Left ventricle myocardium superior (tissue), 1 donor: ENCODE measurements around the gene OR1I1. TPM values are rescaled to one million over a fixed set of nuclear protein-coding genes. Genes with fewer than 3 reads are reported as not detected.

Experiments
- ATAC-seq: fragments of 200-7000 bp; cut with Tn5 transposase; one replicate; pipeline ENCODE4 v1.9.1; 2020; ENCODE audit warnings: mild to moderate bottlenecking, moderate library complexity
- DNase-seq: peaks from one replicate; pipeline ENCODE4 v3.0.0-alpha.2; 2020
- intact Hi-C: fragments of 100-400 bp; cut with micrococcal nuclease; formaldehyde crosslinking; loops from one replicate; pipeline ENCODE4 v1.11.0; 2022
- total RNA-seq: library from RNA; stranded (reverse); fragmentation: NEBNext Ultra II Directional; extraction: Animal tissue kit (Norgen Biotek cat#: 25700); gene quantifications from one replicate; pipeline ENCODE4 v1.2.1, GENCODE V29; 2021
- donor health status: DM: no; HTN: yes; CAD: no; lungs with severe emphysema.

The OR1I1 gene
- total RNA-seq, 1 donor from 2014 or later, result not detected

DNA sequence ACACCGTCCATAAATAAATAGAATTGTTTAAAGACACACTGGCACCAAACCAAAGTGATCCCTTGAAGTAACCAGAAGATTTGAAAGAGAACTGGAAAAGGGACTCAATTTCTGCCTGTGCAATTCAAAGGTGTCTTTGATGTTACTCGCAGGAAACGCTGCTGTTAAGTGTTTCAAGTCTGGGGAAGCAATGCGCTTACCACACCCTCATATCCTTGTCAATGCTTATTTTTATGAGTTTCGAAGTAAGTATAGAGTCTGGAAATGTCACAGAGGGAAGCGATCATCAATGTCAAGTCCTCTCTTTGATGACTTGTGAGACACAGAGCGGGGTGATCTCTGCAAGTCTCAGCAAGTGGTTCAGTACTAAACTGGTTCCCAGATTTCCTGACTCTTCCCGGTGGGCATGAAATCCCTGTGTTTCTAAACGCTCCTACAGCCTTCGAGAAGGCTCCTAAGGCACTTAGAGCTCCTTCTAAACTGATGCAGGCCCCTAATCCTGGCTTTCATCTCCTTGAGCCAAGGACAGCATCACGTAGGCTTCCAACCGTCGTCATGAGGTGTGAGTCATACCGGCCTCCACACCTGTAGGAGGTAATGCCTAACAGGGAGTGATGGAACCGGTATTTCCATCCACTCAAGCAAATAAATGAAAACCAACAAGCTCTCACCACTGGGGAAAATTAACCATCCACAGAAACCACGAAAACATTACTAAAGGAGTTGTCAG lies 48.0 kb downstream of the OR1I1 start:
- ATAC-seq, result no peak
- intact Hi-C loops, result no loop called here
- no peak for DNase-seq

DNA sequence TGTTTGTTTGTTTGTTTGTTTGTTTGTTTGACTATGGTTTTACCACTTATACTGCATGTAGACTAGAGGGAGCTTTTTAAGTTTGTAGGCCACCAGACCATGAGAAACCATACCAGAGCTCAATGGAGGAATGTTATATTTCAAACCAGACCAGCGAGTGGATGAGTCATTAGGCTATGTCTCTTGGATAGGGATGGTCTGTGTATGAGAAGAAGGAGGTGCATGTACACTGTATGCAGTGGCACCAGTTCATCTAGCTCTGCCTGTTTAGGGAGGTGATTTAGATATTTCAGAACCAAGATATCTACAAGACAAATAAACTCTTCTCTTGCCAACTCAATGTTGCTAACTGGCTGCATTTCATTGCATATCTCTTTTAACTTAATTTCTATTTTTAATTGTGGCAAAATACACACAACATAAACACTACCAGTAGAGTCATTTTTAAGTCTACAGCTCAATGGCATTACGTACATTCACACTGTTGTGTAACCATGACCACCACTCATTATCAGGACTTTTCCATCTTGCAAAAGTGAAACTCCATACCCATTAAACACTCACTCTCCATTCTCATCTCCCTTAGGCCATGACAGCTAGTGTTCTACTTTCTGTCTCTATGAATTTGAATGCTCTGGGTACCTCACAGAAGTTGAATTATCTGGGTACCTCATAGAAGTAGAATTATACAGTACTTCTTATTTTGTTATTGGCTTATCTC lies 54.4 kb downstream of the OR1I1 start:
- ATAC-seq, result no peak
- intact Hi-C loops, result no loop called here
- no peak for DNase-seq

DNA sequence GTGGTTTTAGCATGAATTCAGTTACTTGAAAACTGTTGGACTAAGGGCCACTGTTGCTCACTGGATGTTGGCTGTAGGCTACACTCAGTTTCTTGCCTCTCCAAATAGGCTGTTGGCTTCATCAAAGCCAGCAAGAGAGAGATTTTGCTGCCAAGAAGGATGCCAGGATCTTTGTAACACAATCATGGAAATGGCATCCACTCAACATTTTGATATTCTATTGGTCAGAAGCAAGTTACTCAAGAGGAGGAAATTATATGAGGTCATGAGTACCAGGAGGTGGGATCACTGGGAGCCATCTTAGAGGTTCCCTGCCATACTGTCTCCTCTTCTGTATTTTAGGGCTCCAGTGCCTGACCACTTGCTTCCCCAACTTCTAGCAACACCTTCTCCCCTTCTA lies 55.8 kb downstream of the OR1I1 start:
- no peak for ATAC-seq
- no peak for DNase-seq
- intact Hi-C loops, result no loop called here

DNA sequence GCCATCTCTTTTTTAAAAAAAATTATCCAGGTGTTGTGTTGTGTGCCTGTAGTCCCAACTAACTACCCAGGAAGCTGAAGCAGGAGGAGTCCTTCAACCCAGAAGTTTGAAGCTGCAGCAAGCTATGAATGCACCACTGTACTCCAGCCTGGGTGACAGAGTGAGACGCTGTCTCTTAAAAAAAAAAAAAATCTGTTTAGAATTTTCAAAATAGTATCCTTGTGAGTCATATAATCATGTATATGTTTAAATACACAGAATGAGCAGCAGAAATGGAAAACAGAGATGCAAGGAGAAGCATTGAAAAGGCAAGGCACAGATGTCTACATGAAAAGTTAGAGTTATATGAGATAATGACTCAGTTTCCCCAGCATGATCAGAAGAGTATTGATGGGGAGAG lies 56.4 kb downstream of the OR1I1 start:
- intact Hi-C loops, result no loop called here
- DNase-seq, result no peak

DNA sequence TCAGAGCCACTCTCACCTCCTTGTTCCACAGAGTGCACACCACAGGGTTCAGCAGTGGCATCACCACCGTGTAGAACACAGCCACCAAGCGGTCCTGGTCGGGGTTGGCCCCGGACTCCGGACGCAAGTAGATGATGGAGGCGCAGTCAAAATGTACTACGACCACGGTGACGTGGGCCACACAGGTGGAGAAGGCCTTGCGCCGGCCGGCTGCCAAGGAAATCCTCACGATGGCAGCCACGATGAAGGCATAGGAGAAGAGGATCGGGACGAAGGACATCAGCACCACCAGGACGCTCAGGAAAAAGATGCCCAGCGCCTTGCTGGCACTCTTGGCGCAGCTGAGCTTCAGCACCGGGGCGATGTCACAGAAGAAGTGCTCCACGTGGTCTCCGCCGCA lies 59.1 kb downstream of the OR1I1 start:
- intact Hi-C loops, result no loop called here

More for the DNA sequence above, 56.4 kb downstream of the OR1I1 start:
- no peak for ATAC-seq

DNA sequence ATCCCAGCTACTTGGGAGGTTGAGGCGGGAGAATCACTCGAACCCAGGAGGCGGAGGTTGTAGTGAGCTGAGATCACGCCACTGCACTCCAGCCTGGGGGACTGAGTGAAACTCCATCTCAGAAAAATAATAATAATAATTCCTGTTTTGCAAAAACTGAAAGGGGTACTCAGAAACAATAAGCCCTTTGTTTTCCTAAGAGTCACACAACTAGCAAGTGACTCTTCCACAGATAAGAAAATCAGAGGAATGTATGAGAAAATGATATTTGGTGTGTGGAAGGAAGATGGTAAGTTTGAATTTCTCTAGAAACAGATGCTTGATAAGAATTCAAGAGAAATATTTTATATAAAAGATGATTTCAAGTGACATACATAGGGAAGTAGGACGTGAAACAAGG lies 60.3 kb downstream of the OR1I1 start:
- no peak for ATAC-seq
- intact Hi-C loops, result no loop called here

More for the DNA sequence above, 59.1 kb downstream of the OR1I1 start:
- ATAC-seq (no peak), DNase-seq (no peak)

More for the DNA sequence above, 60.3 kb downstream of the OR1I1 start:
- DNase-seq, result no peak

Other genes with a start within 250 kb of the OR1I1 start
- gene OR7A5, start 247.0 kb upstream of the OR1I1 start, total RNA-seq, result not detected
- gene OR7C1, start 247.0 kb upstream of the OR1I1 start, total RNA-seq, result not detected
- not detected for gene OR7A10, start 233.3 kb upstream of the OR1I1 start, total RNA-seq
- not detected for gene OR7A17, start 196.1 kb upstream of the OR1I1 start, total RNA-seq
- gene OR7C2, start 140.7 kb upstream of the OR1I1 start, total RNA-seq, result not detected
- not detected for gene SLC1A6, start 102.3 kb upstream of the OR1I1 start, total RNA-seq
- gene CASP14, start 32.7 kb upstream of the OR1I1 start, total RNA-seq, result not detected
- gene SYDE1, start 25.2 kb downstream of the OR1I1 start, total RNA-seq, result 15.1 TPM
- gene NOTCH3, start 118.8 kb downstream of the OR1I1 start, total RNA-seq, result 22.8 TPM
- not detected for gene EPHX3, start 150.2 kb downstream of the OR1I1 start, total RNA-seq